H1 (cell line): ENCODE data around the gene ARMC5. TPM values are rescaled to one million over a fixed set of nuclear protein-coding genes. Genes with fewer than 3 reads are reported as not detected.

Experiments used
- CTCF ChIA-PET: fragments of 300-600 bp; sonication (Branson Sonifier 250); formaldehyde crosslinking; loops from one replicate; lab custom pipeline; 2021; ENCODE audit not compliant: partially characterized antibody; lab: Charles Lee
- POLR2A ChIA-PET: fragments of 300-600 bp; sonication (Branson Sonifier 250); formaldehyde crosslinking; loops from one replicate; lab custom pipeline; 2021; ENCODE audit warnings: inconsistent platforms; ENCODE audit not compliant: partially characterized antibody; lab: Charles Lee
- DNase-seq, 2 experiments: peaks; one replicate each; pipeline versions ENCODE4 v3.0.0 to v3.0.0-alpha.2; 2010 to 2022; ENCODE audit warnings: low spot score in 2 of 2, low read depth in 1 of 2, mixed read lengths in 1 of 2
- FAIRE-seq: peaks from 2 replicates; lab custom pipeline; 2011; peaks lifted over from hg19 to GRCh38; lab: Jason Lieb, UNC
- H2AFZ ChIP-seq: 2 replicates; pipeline ENCODE4 v1.8.1; 2012; ENCODE audit warnings: low read length, inconsistent platforms
- H2AK5ac ChIP-seq: 2 replicates; pipeline ENCODE4 v1.6.1; 2013; ENCODE audit warnings: low read depth, low read length
- H2BK120ac ChIP-seq: replicated peaks from 2 replicates; pipeline ENCODE3; 2013; ENCODE audit warnings: low read depth, low read length, inconsistent platforms
- H2BK12ac ChIP-seq: 2 replicates; pipeline ENCODE4 v1.6.1; 2013; ENCODE audit warnings: low read depth, low read length
- H2BK15ac ChIP-seq: 2 replicates; pipeline ENCODE4 v1.6.1; 2013; ENCODE audit warnings: low read length
- H2BK20ac ChIP-seq: 2 replicates; pipeline ENCODE4 v1.6.1; 2013; ENCODE audit warnings: low read length
- H2BK5ac ChIP-seq: 2 replicates; pipeline ENCODE4 v1.6.1; 2013; ENCODE audit warnings: low read depth, low read length
- H3K14ac ChIP-seq: 2 replicates; pipeline ENCODE4 v1.6.1; 2013; ENCODE audit warnings: inconsistent platforms; ENCODE audit not compliant: insufficient read length
- H3K18ac ChIP-seq: 2 replicates; pipeline ENCODE4 v1.6.1; 2013; ENCODE audit warnings: low read length; ENCODE audit errors: extremely low read depth
- H3K23ac ChIP-seq: 2 replicates; pipeline ENCODE4 v1.6.1; 2013; ENCODE audit warnings: inconsistent platforms; ENCODE audit not compliant: insufficient read length
- H3K23me2 ChIP-seq: 2 replicates; pipeline ENCODE4 v1.6.1; 2013; ENCODE audit warnings: low read depth, low read length
- H3K27ac ChIP-seq: 2 replicates; pipeline ENCODE4 v1.6.1; 2011; ENCODE audit warnings: low read depth, low read length, inconsistent platforms
- H3K27me3 ChIP-seq, 4 experiments: replicated peaks in 1 of 4; 1 replicate in 1 of 4; 2 replicates in 3 of 4; pipeline versions ENCODE4 v1.6.1 to v1.8.1; 2011 to 2013; ENCODE audit warnings: low read length in 3 of 4, mild to moderate bottlenecking in 3 of 4, inconsistent platforms in 2 of 4, mixed read lengths in 2 of 4, moderate library complexity in 1 of 4; ENCODE audit not compliant: control insufficient read depth in 3 of 4, insufficient read depth in 3 of 4; ENCODE audit errors: extremely low read depth in 1 of 4
- H3K36me3 ChIP-seq, 4 experiments: 2 replicates each; pipeline versions ENCODE4 v1.6.1 to v1.8.1; 2011 to 2013; ENCODE audit warnings: mild to moderate bottlenecking in 4 of 4, low read length in 3 of 4, moderate library complexity in 2 of 4, control low read depth in 1 of 4, inconsistent platforms in 1 of 4; ENCODE audit not compliant: insufficient read depth in 4 of 4, control insufficient read depth in 2 of 4
- H3K4ac ChIP-seq: replicated peaks from 2 replicates; pipeline ENCODE3; 2013; ENCODE audit warnings: low read length, low read depth, mixed read lengths, inconsistent platforms; ENCODE audit not compliant: insufficient read length
- H3K4me1 ChIP-seq, 4 experiments: replicated peaks in 1 of 4; 1 replicate in 1 of 4; 2 replicates in 3 of 4; pipeline versions ENCODE4 v1.6.1 to v1.8.1; 2011 to 2013; ENCODE audit warnings: low read length in 3 of 4, inconsistent platforms in 2 of 4, mixed read lengths in 1 of 4; ENCODE audit not compliant: insufficient read depth in 4 of 4, control insufficient read depth in 3 of 4
- H3K4me2 ChIP-seq, 2 experiments: 2 replicates each; pipeline versions ENCODE4 v1.6.1 to v1.8.1; 2011 to 2013; ENCODE audit warnings: low read depth in 2 of 2, low read length in 2 of 2, control low read depth in 1 of 2, inconsistent platforms in 1 of 2, mild to moderate bottlenecking in 1 of 2; ENCODE audit not compliant: insufficient read depth in 1 of 2
- H3K4me3 ChIP-seq, 4 experiments: fragments of 200-600, 300-600 bp in 1 of 4; sonication (generic), shearing (Covaris generic), sonication (Bioruptor Twin) in 1 of 4; 2 replicates each; pipeline versions ENCODE4 v1.5.1 to v1.8.1; 2011 to 2016; ENCODE audit warnings: low read length in 4 of 4, low read depth in 3 of 4, control low read depth in 2 of 4, inconsistent platforms in 2 of 4, mild to moderate bottlenecking in 2 of 4, mixed read lengths in 1 of 4, moderate library complexity in 1 of 4; ENCODE audit not compliant: insufficient read depth in 2 of 4; ENCODE audit errors: extremely low read depth in 1 of 4
- H3K56ac ChIP-seq: replicated peaks from 2 replicates; pipeline ENCODE3; 2013; ENCODE audit warnings: low read depth, mild to moderate bottlenecking, mixed read lengths, low read length, inconsistent platforms; ENCODE audit not compliant: insufficient read length
- H3K79me1 ChIP-seq: 2 replicates; pipeline ENCODE4 v1.6.1; 2013; ENCODE audit warnings: low read depth, low read length, control low read depth
- H3K79me2 ChIP-seq, 2 experiments: 2 replicates each; pipeline versions ENCODE4 v1.6.1 to v1.8.1; 2012 to 2013; ENCODE audit warnings: low read length in 2 of 2, mild to moderate bottlenecking in 2 of 2, inconsistent platforms in 1 of 2; ENCODE audit not compliant: insufficient read depth in 2 of 2, control insufficient read depth in 1 of 2
- H3K9ac ChIP-seq, 4 experiments: replicated peaks in 1 of 4; 1 replicate in 1 of 4; 2 replicates in 3 of 4; pipeline versions ENCODE4 v1.6.1 to v1.8.1; 2011 to 2013; ENCODE audit warnings: low read depth in 3 of 4, low read length in 3 of 4, control low read depth in 2 of 4, mild to moderate bottlenecking in 2 of 4, moderate library complexity in 2 of 4, inconsistent platforms in 1 of 4; ENCODE audit errors: extremely low read depth in 1 of 4
- H3K9me3 ChIP-seq, 2 experiments: 2 replicates each; pipeline versions ENCODE4 v1.6.1 to v1.8.1; 2012 to 2013; ENCODE audit warnings: mild to moderate bottlenecking in 2 of 2, moderate library complexity in 2 of 2, control low read depth in 1 of 2, inconsistent platforms in 1 of 2, low read depth in 1 of 2, low read length in 1 of 2, mixed read lengths in 1 of 2; ENCODE audit not compliant: insufficient read depth in 2 of 2
- H4K20me1 ChIP-seq, 2 experiments: replicated peaks in 1 of 2; 2 replicates each; pipeline versions ENCODE3 to v1.8.1; 2011 to 2013; ENCODE audit warnings: inconsistent platforms in 2 of 2, low read length in 2 of 2, mild to moderate bottlenecking in 1 of 2; ENCODE audit not compliant: insufficient read depth in 2 of 2, control insufficient read depth in 1 of 2
- H4K5ac ChIP-seq: 2 replicates; pipeline ENCODE4 v1.6.1; 2013; ENCODE audit warnings: low read length, low read depth, mixed read lengths, inconsistent platforms; ENCODE audit not compliant: insufficient read length
- H4K8ac ChIP-seq: 2 replicates; pipeline ENCODE4 v1.8.0; 2013; ENCODE audit warnings: mild to moderate bottlenecking, moderate library complexity, low read length, inconsistent platforms; ENCODE audit not compliant: insufficient read depth; ENCODE audit errors: extremely low read depth
- H4K91ac ChIP-seq: replicated peaks from 2 replicates; pipeline ENCODE3; 2013; ENCODE audit warnings: low read length, mixed read lengths, inconsistent platforms; ENCODE audit not compliant: insufficient read length
- ASH2L ChIP-seq: fragments of 200-600, 300-600 bp; sonication (generic); IDR thresholded peaks from one replicate; pipeline ENCODE4 v1.7.1; 2017; ENCODE audit warnings: low read length
- BRCA1 ChIP-seq: IDR thresholded peaks from 2 replicates; pipeline ENCODE4 v1.6.1; 2012; ENCODE audit warnings: low read depth, low read length, improper control_type of control experiment
- CBX8 ChIP-seq: fragments of 300-800, 300-1000 bp; sonication (generic); IDR thresholded peaks from 2 replicates; pipeline ENCODE4 v1.7.1; 2016; ENCODE audit warnings: low read depth, low read length, borderline replicate concordance
- EZH2 ChIP-seq: fragments of 200-600 bp; sonication (generic); IDR thresholded peaks from 2 replicates; pipeline ENCODE4 v1.7.1; 2012; ENCODE audit warnings: low read depth, mild to moderate bottlenecking, moderate library complexity, low read length, inconsistent platforms; ENCODE audit not compliant: severe bottlenecking
- KDM4A ChIP-seq: IDR thresholded peaks from one replicate; pipeline ENCODE4 v1.7.1; 2012; ENCODE audit warnings: low read depth, mild to moderate bottlenecking, moderate library complexity, low read length, inconsistent platforms; ENCODE audit not compliant: severe bottlenecking
- MAFK ChIP-seq: IDR thresholded peaks from 2 replicates; pipeline ENCODE4 v1.6.1; 2012; ENCODE audit warnings: low read depth, mild to moderate bottlenecking, improper control_type of control experiment, low read length
- POLR2AphosphoS5 ChIP-seq: IDR thresholded peaks from 2 replicates; pipeline ENCODE4 v1.6.1; 2011; ENCODE audit warnings: low read depth, low read length
- RBBP5 ChIP-seq: IDR thresholded peaks from 2 replicates; pipeline ENCODE4 v1.7.1; 2012; ENCODE audit warnings: low read depth, mild to moderate bottlenecking, inconsistent platforms, low read length, moderate library complexity, borderline replicate concordance
- SP1 ChIP-seq: IDR thresholded peaks from 2 replicates; pipeline ENCODE4 v1.6.1; 2011; ENCODE audit warnings: low read depth, low read length
- SRF ChIP-seq: IDR thresholded peaks from 2 replicates; pipeline ENCODE4 v1.6.1; 2011; ENCODE audit warnings: mild to moderate bottlenecking, low read depth, low read length, moderate library complexity
- WGBS, 2 experiments: shearing (Covaris generic) in 1 of 2; methylation state at CpG; one replicate each; pipeline versions ENCODE4 v1.1.6 to v1.1.7; 2013 to 2015; ENCODE audit warnings: low lambda C conversion rate in 2 of 2, mixed read lengths in 2 of 2, inconsistent platforms in 1 of 2, low coverage in 1 of 2, missing lambda C conversion rate in 1 of 2; ENCODE audit not compliant: insufficient replicate concordance in 2 of 2, insufficient coverage in 1 of 2, insufficient read length in 1 of 2; ENCODE audit errors: extremely low coverage in 1 of 2, missing lambda C conversion rate in 1 of 2; 5-methylcytosine and 5-hydroxymethylcytosine counted together
- polyA plus RNA-seq, 7 experiments: library from polyadenylated mRNA; depleted of rRNA in 3 of 7; stranded (reverse) in 5 of 7; unstranded in 2 of 7; fragments of >200 nt in 5 of 7; fragments of 200-250 nt in 2 of 7; gene quantifications; 1 replicate in 5 of 7; 2 replicates in 1 of 7; 4 replicates in 1 of 7; pipeline versions ENCODE4 v1.2.1 to v1.2.3, GENCODE V29; 2011 to 2013; ENCODE audit warnings: missing spikeins in 2 of 7, mixed read lengths in 2 of 7
- total RNA-seq: library from RNA; stranded (reverse); fragmentation: NEBNext Ultra II Directional; extraction: Animal tissue kit (Norgen Biotek cat#: 25700); gene quantifications from 2 replicates; pipeline ENCODE4 v1.2.1, GENCODE V29; 2021

Gene ARMC5
- total and polyA plus RNA-seq, 2 of the 8 experiments (the other 6 are each of a cell fraction or from before 2014, with no cell fraction given): 7.8 to 8.7 TPM

DNA sequence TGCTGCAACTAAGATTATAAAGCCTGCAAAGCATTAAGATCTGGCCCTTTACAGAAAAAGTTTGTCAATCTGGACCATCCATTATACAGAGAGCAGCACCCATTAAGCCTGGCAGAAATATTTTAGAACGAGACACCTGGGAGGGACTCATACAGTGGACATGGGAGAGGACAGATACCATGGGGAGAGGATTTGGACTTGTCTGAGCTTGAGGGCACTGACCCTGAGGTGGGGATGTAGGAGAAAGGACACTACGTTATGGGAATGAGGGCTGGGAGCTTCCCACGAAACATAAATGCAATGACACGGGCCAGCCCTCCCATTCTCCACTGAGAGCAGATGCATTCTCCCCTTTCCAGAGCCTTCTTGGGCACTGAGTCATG, 42.7 kb downstream of the ARMC5 start:
- Histone ChIP-seq H2BK120ac (no peak overlapping the region), H3K9me3 (no peaks in the 10 kb centered on the region), H3K56ac (no peak overlapping the region), H2BK15ac (no peak overlapping the region), H3K36me3 (peaks cover 0 to 3% (median under 1%) of the 10 kb centered on the region in 4 experiments; a peak in 1 of 8 replicates), H3K4me2 (peak overlapping the region; percentile 18 to 59; a peak in 2 of 4 replicates), H3K18ac (no peak overlapping the region), H4K8ac (no peak overlapping the region), H4K91ac (no peak overlapping the region), H3K4me3 (peak overlapping the region in 1 of 4 experiments; percentile 27; a peak in 2 of 8 replicates), H3K14ac (no peak overlapping the region), H3K27ac (no peak overlapping the region), H4K5ac (no peak overlapping the region), H3K23ac (no peak overlapping the region), H3K79me2 (no peaks in the 10 kb centered on the region), H4K20me1 (no peaks in the 10 kb centered on the region), H2BK12ac (no peak overlapping the region), H2BK20ac (no peak overlapping the region), H2BK5ac (no peak overlapping the region), H3K27me3 (no peaks in the 10 kb centered on the region), H3K4ac (no peak overlapping the region), H3K79me1 (no peaks in the 10 kb centered on the region), H2AFZ (no peak overlapping the region), H3K4me1 (peaks cover 2 to 10% (median 5%) of the 10 kb centered on the region in 4 experiments), H2AK5ac (no peak overlapping the region), H3K23me2 (no peaks in the 10 kb centered on the region), H3K9ac (no peak overlapping the region)
- TF ChIP-seq CBX8: no peak
- TF ChIP-seq POLR2AphosphoS5: no peak
- TF ChIP-seq ASH2L: no peak
- TF ChIP-seq EZH2: no peak
- TF ChIP-seq RBBP5: no peak
- TF ChIP-seq SP1: no peak
- no peak for TF ChIP-seq SRF
- no peak for TF ChIP-seq BRCA1
- TF ChIP-seq KDM4A: no peak
- TF ChIP-seq MAFK: no peak
- DNase-seq: no peak
- WGBS, 2 experiments: 65% methylated on average over 4 of the region's 4 CpGs; no CpG with 5 or more reads in 1 of the 2 experiments
- no peak for FAIRE-seq
- CTCF ChIA-PET: interaction anchor here (0.5 to 2.0 kb wide), 3 partner anchors 21 to 191 kb away, joined by 3 to 6 read pairs (median 3); no protein-coding TSS in a partner anchor
- POLR2A ChIA-PET: interaction anchor here (1.1 to 10.6 kb wide), 2 partner anchors 14 to 66 kb away, joined by 3 to 69 read pairs; no protein-coding TSS in a partner anchor
